ENCODE measurements around the gene TECPR2. TPM values are rescaled to one million over a fixed set of nuclear protein-coding genes. Genes with fewer than 3 reads are reported as not detected.

Gene TECPR2
- total RNA-seq, 1 donor from 2014 or later: 21.3 TPM

DNA sequence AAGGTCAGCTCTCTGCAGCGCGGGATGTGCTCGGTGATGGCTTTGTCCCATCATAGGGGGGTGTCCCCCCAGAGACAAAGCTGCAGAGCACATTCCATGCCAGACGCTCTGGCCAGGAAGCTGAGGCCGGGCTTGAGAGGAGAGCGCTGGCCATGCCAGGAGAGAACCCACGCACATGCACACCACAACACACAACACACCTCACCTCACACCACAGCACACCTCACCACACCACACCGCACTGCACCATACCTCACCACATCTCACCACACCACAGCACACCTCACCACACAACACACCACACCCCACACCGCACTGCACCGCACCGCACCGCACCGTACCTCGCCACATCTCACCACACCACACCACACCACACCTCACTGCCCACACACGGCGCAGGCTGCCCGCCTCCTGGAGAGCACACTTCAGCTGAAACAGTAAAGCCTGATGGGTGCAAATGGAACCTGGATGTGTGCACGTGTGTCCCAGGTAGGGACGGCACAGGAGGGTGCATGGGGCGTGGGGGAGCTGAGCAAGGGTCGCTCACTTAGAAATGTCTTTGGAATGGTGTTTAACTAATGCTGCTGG, 136.0 kb downstream of the TECPR2 start:
- no peak for DNase-seq
- intact Hi-C loops (cut with DNase I): no loop called here
- no peak for ATAC-seq (ENCODE audit: poor library complexity)

DNA sequence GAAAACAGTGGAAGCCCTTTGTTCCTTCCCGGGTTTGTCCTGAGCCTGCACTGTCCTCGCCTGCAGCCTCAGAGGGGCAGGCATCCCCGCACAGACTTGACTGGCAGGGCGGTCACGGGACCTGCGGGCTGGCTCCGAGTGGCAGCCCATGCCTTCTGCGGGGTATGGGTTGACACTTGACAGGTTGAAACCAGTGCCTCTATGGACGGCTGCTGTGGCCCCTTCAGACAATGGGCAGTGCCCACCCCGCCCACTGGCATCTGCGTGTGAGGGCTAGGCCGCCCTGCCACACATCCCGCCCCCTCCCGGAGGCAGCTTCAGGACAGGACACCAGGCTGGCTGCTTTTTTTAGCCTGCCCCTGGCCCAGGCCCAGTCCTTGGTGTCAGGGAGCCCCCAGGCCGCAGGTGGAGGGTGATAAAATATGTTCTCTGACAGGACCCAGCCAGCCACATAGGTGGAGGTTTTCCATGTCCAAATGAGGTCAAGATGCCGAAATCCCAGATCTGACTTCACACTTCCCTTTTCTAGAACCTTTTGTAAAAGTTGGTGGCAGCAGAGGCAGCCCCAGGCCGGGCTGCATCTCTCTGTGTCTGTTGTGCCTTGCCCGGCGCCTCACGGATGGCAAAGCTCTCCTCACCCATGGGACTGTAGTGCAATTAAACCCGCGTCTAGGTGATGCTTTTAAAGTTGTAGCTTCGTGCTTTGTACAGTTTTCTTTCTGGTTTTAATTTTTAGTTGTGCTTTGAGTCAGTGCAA, 136.8 kb downstream of the TECPR2 start:
- intact Hi-C loops (cut with DNase I): no loop called here
- peak; percentile 91 for DNase-seq
- ATAC-seq (ENCODE audit: poor library complexity): peak; percentile 74

DNA sequence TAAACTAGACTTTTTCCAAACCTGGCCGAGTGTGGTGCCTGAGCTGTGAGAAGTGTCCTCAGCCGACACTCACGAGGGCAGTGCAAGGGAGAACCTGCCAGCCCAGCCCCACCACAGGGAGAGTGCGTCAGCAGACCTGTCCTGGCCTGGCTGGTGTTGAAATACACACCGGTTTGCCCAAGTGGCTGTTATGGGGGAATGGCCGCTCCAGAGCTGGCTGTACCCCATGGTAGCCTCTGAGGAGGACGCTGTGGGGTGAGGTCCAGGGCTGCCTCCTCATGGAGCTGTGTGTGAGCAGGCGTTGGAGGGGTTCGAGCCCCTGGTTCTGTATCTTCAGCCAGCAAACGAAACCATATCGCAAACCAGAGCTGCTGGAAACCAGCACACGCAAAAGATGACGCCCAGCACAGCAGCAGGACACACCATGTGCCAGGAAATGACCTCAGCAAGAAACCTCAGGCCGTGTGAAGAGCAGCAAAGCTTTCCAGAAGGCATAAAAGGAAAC, 137.5 kb downstream of the TECPR2 start:
- DNase-seq: peak; percentile 82
- ATAC-seq (ENCODE audit: poor library complexity): peak; percentile 72
- intact Hi-C loops (cut with DNase I): no loop called here

DNA sequence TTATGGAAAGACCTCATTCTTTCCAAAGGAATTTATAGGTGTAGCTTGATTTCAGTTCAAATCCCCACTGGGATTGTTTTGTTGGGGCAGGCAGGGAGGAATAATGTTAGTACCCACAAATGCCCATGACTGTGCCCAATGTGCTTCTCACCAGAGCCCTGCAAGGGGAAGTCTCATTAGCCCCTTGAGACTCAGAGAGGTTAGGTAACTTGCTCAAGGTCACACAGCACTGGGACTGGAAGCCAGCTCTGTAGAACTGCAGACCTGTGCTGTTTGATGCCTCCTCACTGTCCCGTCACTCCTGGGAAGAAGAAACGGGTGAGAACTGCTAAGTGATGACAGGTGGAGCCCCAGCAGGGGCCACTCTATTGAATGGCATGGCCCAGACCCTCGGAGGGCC, 138.0 kb downstream of the TECPR2 start:
- DNase-seq (no peak), ATAC-seq (ENCODE audit: poor library complexity) (no peak)
- intact Hi-C loops (cut with DNase I): no loop called here

DNA sequence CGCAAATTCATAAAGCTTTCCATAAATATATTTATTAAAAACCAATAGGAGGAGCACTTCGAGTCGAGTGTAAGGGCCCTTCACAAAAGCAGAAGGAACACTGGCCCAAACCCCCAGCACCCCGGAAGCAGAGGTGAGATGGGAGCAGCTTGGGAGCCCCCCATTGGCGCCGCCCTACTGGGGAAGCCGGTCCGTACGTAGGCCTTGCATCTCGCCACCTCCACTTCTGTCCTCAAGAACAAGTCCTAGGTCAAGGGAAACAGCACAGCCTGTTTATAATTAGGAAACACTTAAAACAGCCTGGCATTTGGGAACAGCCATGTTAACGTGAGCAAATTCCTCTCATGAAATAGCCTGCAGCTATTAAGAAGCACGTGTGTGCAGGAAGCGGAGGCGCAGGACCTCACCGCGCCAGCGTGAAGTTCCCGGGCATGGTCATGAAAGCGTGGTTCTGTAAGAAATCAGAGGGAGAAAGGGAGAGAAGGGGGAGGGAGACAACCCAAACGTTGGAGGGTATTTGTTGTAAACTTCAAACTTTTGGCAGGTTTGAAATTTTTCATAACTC, 139.1 kb downstream of the TECPR2 start:
- peak; percentile 51 for DNase-seq
- intact Hi-C loops (cut with DNase I): no loop called here

DNA sequence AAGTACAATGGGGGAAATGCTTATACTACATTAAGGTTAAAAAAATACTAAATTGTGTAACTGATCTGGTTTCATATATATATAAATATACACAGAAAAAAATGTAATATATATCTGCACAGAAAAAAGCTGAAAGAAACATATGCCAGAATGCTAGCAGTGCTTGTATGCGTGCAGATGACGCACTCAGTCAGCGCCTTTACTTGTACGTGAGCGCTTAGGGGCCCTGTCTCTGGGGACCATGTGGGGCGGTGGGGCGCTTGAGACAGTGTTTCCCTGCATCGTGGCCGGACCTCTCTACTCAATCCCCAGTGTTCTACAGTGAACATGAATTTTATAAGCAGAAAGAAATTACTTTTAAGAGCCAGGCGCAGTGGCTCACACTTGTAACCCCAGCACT, 139.8 kb downstream of the TECPR2 start:
- DNase-seq (no peak), ATAC-seq (ENCODE audit: poor library complexity) (no peak)
- intact Hi-C loops (cut with DNase I): no loop called here

More for the DNA sequence above, 139.1 kb downstream of the TECPR2 start:
- ATAC-seq (ENCODE audit: poor library complexity): peak; percentile 2

DNA sequence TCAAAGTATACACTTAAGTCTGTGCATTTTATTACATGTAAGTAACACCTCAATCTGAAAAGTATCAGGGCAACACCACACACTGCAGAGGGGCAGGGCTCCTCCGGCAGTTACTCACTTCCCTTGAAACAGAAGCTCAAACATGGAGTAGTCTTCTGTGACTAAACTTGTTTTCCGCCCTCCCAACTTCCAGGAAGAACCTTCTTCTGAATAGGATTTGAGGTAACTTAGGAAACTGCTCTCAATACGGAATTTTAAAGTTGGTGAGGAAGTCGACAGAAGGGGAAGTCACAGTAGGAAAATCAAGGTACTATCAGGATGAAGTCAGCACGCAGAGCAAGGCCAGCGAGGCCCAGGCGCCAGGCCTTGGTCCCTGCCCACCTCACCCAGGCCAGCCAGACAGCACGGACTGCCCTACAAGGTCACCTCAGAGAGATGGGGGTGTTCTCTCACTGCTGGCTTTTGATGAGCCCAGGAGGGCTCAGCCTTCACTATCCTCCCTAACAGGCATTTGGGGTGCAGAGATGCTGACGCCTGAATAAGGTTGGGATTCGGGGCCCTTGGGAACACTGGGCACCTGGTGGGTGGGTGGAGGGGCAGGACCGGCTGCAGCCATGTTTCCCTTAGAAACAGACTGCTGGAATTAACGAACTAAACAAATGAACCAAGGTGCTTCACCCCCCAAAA, 141.0 kb downstream of the TECPR2 start:
- DNase-seq: peak; percentile 61
- ATAC-seq (ENCODE audit: poor library complexity): no peak
- intact Hi-C loops (cut with DNase I): no loop called here

DNA sequence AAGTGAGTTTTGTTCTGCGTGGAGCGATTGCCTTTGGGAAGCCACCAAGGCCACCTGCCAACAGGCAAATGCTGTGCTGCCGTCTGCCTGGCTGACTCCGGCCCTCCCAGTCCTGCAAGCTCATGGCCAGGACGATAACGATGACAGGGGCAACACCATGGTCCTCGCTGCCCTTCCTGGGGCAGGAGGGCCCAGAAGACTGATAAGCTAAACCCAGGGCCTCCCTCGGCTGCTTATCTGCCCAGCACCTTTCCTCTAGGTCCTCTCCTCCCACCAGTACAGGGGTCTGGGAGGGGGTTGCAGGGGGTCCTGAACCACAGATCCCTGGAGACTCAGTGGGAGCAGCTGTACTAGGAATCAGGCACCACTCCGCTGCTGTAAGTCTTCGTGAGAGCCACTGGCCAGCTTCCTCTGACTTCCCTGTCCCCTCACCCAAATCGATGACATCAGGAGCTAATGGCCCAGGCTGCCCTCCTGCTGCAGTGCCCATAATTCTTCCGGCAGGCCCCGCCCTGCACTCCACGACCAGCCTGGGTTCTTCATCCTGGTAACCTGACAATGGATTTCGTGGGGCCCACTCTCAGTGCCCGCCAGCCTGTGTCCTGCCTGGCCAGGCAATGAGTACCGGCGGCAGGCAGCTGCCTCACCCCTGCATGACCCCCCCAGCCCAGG, 141.7 kb downstream of the TECPR2 start:
- DNase-seq (peak; percentile 55), ATAC-seq (ENCODE audit: poor library complexity) (peak; percentile 5)
- intact Hi-C loops (cut with DNase I): no loop called here

DNA sequence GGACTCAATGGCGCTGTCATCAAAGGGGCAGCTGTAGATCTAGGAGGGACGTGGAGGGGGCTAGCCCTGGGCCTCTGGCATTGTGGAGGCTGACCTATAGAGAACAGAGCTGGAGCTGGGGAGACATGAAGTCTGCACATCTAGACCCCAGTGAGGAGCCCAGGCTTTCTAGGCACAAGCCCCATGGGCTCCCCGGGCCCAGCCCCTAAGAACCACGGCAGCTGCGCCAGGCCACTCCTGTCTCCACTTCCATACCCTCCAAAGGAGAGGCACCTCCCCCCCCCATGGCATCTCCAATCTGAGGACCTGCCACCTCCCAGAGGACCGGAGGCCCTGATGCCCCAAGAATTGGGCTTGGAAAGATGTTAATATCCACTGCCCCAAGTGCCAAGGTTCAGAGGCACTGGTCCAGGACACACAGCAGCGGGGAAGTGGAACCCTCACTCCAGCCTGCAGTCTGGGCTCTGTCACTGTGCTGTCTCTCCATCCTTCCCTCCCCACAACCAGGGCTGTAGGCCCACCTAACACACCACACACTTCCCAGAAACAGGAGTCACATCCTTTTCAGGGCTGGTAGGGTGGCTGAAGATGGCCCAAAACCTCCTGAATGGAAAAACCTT, 142.4 kb downstream of the TECPR2 start:
- no peak for ATAC-seq (ENCODE audit: poor library complexity)
- intact Hi-C loops (cut with DNase I): no loop called here
- DNase-seq: no peak

DNA sequence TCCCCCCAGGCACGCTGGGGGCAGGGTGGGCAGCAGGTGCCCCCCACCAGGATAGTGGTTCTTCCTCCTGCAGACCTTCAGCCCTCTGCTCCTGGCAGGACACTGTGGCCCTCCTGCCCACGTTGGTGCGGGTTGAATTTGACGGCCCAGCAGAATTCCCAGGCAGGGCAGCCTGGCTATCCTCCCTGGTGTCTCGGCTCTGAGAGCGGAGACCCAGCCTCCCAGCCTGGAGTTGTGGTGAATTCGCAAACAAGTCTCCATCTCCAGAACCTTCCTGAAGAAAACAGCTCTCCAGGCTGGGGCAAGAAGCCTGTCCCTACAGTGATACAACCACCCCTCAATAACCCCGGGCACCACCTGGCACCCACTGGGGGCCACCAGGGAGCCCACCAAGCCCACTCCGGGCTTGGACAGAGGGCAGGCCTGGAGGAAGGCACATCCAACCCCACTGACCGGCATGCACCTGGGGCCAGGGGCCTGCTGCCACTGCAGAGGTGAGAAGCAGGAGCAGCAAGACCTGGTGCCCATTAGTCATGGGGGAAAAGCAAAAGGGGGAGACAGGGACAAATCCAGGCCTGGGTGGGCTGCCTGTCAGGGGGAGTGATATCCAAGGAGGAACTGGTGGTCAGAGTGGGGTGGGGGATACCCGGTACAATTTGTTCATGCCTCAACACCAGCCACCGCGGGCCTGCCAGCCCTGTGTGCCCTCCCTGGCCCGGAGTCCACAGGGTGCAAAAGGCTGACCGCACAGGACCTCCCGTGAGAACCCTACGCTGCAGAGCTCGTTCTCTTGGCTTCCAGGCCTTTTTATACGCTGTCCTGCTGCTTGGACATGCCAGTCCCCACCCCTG, 143.3 kb downstream of the TECPR2 start:
- intact Hi-C loops (cut with DNase I): no loop called here
- ATAC-seq (ENCODE audit: poor library complexity): no peak
- no peak for DNase-seq

DNA sequence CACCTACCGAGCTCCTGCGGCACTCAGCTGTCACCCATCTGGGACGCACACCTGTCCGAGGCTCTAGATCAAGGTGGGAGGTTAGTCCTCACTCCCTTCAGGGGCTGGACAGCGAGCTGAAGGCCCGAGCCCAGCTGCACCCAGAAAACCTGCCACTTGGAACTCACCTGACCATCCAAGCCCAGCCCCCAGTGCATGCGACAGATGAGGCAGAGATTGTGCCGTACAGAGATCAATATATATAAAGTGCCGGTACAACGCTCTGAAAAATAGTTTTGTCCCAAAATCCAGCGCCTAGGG, 143.8 kb downstream of the TECPR2 start:
- no peak for DNase-seq
- no peak for ATAC-seq (ENCODE audit: poor library complexity)
- intact Hi-C loops (cut with DNase I): no loop called here

DNA sequence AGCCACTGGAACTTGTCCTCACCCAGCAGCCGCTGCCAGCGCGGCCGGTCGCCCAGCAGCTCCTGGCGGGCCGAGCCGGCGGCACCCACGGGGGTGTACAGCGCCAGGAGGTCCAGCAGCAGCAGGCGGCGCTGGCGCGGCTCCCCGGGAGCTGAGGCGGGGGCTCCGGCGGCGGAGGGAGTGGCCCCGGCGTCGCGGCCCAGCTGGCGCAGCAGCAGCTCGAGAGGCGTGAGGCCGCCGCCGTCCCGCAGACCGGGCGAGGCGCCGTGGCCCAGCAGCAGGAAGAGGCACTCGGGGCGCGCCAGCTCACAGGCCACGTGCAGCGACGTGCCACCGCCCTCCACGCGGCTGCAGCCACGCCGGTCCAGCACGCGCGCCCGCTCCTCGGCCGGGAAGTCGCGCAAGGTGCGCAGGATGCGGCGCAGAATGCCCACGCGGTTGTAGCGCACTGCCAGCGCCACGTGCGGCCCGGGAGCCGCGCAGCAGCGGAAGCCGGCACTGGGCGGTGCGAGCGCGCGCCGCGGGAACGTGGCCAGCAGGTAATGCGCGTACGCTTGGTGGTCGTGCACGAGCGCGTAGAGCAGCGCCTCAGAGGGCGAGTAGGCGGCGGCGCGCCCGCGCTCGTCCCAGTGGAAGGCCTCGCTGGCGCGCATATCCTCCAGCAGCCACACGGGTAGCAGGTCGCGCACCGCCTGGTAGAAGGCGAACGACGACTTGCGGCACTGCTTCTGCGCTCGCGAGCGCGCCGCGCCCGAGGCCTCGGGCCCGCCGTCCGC, 144.5 kb downstream of the TECPR2 start:
- intact Hi-C loops (cut with DNase I): no loop called here
- ATAC-seq (ENCODE audit: poor library complexity): no peak
- DNase-seq: no peak

DNA sequence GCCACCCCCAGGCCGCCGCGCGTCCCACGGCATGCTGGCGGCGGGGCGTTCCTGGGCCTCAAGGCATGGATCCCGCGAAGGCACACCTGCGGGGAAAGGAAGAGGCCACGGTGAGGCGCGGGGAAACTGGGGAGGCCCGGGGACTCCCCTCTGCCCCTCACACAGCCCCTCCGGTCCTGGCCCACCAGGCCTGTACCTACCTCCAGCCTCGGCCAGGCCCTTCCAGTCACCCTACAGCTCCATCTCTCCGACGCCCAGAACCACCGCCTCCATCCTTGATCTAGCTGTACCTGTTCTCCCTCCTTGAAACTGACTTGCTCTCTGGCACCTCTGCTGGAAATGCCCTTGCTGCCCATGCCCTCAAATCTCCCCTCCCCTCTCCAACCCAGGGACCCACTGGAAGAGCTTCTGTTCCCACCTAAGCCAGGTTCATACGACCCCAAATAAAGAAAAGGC, 145.1 kb downstream of the TECPR2 start:
- no peak for DNase-seq
- intact Hi-C loops (cut with DNase I): no loop called here
- no peak for ATAC-seq (ENCODE audit: poor library complexity)

DNA sequence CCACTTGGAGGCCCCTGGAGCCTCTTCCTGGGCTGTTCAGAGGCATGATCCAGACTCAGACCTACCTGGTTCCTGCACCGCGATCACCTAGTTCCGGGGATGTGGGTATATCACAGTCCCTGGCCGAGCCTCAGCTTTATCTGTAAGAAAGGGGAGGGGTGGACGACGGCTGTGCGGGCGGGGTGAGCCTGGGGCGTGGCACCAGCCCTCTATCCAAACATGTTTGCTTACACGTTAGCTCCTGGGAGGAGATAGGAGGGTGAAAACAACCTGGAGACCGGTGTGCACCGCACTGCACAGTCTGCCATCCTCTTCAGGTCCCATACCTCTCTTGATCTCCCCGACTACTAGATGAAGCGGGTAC, 145.7 kb downstream of the TECPR2 start:
- intact Hi-C loops (cut with DNase I): no loop called here
- ATAC-seq (ENCODE audit: poor library complexity) (peak; percentile 28), DNase-seq (peak; percentile 67)

DNA sequence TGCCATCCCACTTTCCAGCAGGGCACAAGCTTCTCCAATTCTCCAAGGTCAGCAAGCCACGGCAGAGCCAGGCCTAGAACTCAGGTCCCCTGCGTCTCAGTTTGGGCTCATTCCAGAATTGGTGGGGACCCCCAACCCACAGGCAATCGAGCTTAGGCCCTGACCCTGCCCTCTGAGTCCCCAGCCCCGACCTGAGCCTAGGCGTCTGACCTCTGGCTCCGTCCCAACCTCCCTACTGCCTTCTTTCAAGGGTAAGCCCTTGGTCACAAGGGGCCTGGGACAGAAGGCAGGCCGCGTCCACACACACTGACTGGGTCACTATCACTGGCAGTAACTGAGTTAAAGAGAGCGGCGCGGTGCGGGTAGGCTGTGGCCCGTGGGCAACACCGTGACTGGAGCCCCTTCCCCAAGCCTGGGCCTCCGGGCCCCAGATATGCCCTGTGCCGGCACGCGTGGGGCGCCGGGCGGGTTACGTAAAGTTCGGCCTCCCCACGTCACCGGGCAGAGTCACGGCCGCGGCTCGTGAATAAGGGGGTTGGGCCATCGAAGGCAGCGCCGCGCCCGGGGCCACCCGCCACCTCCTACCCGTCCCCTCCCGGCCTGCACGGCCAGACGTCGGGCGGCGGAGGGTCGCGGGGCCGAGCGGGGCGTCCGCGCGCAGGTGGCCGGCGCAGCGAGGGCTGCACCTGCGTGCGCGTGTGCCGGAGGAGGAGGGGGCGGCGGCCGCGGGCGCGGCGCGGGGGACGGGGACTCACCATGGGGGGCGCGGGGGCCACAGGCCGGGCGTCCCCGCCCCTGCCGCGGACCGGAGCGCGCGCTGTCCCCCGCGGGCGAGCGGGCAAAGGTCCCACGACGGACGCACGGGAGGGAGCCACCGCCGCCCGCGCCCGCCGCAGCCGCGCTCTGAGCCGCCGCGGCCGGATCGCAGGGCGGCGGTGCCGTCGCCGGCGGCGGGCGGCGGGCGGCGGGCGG, 146.3 kb downstream of the TECPR2 start:
- peak; percentile 88 for DNase-seq
- intact Hi-C loops (cut with DNase I): no loop called here

More for the DNA sequence above, 146.3 kb downstream of the TECPR2 start:
- peak; percentile 48 for ATAC-seq (ENCODE audit: poor library complexity)

Measured in Right ventricle myocardium superior (tissue), 1 donor.